Stimulated activated CD4-positive, alpha-beta T cell treated with anti-CD3 and anti-CD28 coated beads, Interleukin-1b, Interleukin-23, amount 100 ng/mL, for 48 hours (primary cell): Measurements from ENCODE around the gene PRELID1.
"Not testable (repeated sequence)": the region's sequence is repeated elsewhere in the genome, so short reads cannot be mapped to it uniquely, and the experiment has no call there.

Experiments used
- DNase-seq: peaks from one replicate; pipeline ENCODE4 v3.0.0-alpha.2; 2020

PRELID1 gene

DNA sequence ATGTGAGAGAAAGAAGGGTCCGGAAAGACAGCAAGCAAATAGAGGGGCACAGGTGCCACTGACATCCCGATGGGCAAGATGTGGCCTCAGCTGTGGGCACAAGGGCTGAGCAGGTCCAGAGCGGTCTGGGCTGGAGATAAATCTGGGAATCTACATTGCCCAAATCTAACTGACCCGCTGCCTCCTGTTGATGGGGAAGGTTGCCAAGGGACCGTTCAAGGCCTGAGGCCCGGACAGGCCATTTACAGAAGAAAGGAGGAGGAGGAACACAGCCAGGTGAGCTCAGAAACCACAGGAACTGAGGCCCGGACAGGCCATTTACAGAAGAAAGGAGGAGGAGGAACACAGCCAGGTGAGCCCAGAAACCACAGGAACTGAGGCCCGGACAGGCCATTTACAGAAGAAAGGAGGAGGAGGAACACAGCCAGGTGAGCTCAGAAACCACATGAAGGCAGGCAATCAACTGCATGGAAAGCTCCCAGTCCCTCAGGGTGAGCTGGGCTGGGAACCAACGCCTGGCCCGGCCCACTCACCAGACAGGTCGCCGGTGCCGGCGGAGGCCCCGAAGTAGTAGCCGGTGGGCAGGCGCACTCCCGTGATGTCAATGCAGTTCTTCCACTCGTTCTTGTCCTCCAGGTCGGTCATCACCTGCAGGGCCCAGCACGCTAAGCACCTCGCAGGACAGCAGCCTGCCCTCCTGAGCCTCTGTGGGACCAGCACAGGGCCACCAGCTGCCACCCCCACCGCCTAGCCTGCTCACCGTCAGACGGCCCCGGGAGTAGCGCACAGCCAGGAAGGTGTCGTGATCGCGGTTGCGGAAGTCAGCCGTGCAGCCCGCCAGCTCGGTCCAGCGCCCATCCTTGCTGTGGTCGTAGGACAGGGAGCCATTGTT lies 33.2 kb downstream of the PRELID1 start:
- DNase-seq, result no peak

DNA sequence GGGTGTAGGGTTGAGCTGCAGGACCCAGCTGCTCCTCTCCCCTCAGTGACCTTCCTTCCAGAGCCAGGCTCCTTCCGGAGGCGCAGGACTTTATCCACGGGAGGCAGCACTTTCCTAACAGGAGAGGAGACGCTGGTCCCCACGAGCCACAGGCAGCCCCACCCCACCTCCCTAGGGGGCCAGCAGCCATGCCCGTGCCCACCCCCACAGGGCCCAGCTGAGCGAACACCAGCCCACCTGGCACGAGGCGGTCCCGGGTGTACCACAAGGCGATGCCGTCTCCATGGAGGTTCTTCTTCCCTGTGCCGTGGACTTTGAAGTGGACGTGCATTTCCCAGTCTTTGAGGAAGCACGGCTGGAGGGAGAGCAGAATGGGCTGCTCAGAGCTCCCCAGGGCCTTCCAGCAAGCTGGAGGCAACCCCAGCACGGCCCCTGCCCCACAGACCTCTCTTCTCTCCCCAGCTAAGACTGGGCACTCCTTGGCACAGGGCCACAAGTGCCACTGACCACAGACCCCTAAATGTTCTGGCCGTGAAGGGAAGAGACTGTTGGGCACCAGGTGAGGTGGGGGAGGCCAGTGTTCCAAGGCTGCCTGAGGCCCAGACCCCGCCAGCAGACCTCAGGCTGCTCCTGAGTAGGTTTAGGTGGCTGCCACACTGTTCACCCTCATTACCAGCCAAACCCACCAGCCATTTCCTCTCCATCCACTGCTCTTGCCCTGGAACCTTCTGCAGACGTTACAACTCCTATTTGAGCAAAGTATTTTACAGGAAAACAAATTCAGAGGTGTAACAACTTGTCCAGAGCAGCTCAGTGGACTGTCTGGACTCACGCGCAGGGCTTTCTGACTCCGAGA lies 34.9 kb downstream of the PRELID1 start:
- DNase-seq, result no peak

DNA sequence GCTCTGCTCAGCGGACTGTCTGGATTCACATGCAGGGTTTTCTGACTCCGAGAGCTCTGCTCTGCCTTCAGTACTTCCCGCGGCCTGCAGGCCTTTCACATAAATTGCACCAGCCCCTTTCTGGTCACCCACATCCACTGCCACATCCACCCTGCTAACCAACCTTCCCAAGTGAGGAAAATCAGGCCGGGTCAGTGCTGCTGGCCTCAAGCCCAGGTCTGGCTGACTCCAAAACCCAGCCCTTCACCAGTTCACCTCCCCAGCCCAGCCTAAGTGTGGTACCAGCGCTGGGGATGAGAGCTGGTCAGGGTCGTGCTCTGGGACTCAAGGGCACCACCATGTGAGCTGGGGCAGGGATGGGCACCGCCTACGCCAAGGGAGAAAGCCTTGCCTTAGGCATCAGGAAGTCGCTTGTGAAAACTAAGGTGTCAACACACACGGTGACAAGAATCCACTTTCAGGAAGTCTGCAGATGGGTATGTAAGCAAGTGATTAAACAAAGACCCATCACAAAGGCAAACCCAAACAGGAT lies 35.6 kb downstream of the PRELID1 start:
- DNase-seq, result no peak

DNA sequence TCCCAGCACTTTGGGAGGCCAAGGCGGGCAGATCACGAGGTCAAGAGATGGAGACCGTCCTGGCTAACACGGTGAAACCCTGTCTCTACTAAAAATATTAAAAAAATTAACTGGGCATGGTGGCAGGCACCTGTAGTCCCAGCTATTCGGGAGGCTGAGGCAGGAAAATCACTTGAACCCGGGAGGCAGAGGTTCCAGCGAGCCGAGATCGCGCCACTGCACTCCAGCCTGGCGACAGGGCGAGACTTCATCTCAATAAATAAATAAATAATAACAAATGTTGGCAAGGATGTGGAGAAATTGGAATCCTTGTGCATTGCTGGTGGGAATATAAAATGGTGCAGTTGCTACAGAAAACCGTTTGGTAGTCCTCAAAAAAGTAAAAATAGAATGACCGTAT lies 39.4 kb downstream of the PRELID1 start:
- not testable (repeated sequence) for DNase-seq

DNA sequence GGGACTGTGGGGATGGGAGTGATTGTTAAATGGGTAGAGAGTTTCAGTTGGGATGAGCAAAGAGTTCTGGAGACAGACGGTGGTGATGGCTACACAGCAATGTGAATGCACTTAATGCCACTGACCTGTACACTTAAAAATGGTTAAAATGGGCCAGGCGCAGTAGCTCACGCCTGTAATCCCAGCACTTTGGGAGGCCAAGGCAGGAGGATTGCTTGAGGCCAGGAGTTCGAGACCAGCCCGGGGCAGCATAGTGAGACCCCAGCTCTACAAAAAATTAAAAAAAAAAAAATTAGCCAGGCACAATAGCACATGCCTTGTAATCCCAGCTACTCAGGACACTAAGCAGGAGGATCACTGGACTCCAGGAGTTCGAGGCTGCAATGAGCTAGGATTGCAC lies 40.2 kb downstream of the PRELID1 start:
- DNase-seq, result no peak

DNA sequence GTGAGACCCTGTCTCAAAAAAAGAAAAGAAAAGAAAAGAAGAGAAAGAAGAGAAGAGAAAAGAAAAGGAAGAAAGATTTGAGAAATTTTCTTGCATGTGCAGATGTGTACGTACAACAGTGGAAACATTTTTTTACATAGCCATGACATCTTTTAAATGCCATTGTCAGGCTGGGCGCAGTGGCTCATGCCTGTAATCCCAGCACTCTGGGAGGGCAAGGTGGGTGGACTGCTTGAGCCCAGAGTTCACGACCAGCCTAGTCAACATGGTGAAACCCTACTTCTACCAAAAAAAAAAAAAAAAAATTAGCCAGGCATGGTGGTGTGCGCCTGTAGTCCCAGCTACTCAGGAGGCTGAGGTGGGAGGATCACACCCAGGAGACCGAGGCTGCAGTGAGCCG lies 41.3 kb downstream of the PRELID1 start:
- no peak for DNase-seq

DNA sequence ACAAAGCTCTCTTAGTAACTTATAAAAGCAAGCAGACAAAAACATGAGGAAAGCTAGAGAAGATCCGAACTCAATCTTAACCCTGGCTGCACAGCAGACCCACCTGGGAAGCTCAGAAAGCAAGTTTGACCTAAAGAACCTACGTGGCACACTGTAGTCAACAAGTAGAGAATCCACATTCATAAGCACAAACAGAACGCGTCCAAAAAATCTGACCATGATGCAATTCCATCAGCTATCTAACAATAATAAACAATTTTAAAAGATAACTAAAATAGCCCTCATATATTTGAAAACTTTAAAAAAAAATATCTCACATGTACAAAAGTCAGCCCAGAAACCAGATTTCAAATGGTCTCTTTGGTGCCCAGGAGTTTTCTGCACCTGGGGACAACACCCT lies 43.2 kb downstream of the PRELID1 start:
- no peak for DNase-seq

DNA sequence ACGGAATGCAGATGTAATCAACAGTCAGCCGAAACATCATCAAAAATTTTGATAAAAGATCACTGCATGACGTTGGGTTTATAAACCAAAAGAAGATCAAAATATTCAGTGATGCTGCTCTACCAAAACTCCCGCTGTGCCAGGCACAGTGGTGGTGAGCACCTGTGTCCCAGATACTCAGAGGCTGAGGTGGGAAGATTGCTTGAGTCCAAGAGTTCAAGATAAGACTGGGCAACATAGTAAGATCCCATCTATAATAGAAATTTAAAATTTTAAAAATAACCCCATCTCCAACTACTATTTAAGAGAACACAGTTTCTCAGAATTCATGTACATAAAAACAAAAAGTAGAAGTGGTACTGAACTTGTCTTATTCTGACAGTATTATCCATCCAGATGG lies 44.1 kb downstream of the PRELID1 start:
- no peak for DNase-seq

DNA sequence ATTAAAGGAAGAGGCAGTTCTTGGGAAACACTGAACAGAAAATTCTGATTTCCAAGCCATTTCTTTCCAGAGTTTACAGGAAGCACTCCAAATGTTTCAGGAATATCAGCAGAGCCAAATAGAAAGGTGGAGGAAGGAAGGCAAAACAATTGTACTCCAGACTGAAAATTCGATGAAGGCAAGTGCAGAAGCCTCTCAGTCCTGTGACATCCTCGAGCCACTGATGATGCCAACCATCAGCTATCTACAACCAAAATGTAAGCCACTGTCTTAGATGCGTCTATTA lies 45.7 kb downstream of the PRELID1 start:
- no peak for DNase-seq

DNA sequence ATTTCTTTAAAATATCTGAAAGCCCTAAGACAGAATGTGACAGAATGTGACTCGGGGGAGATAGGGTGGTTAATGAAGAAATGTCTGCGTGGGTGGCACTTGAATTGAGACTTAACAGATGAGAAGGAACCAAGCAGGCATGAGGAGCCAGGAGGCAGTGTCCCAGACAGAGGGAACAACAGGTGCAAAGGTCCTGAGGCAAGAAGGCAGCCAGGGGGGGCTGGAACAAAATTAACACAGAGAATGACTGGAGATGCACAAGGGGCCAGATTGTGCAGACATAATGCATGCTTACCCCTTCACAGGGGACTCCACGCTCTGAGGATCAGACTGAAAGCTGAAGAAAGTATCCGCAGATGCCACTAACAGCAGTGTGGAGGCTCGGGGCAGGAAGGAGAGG lies 46.2 kb downstream of the PRELID1 start:
- no peak for DNase-seq

DNA sequence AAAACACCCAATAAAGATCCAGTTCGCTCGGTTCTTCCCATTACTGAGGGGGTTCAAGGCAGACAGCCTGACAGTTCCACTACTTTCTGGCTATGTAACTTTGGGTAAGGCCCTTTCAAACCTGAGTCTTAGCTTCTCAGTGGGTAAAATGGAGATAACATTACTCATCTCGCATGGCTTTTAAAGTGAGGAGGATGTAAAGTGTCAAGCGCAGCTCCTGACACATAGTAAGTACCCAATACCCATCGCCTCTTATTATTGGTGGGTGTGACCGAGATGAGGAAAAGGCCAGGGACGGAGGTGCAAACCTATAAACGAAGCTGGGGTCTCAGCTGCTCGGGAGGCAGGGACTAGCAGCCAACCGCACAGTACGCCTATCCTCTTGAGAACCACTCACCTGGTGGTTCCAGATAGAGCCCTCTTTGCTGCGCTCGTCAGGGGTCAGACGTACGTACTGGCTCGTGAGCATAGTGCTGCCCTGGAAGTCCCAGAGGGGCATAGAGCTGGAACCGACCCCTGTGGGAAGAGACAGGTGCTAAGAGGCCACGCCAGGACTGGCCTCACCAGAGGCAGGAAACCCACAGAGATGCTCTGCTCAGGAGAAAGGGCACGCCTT lies 47.3 kb downstream of the PRELID1 start:
- no peak for DNase-seq

DNA sequence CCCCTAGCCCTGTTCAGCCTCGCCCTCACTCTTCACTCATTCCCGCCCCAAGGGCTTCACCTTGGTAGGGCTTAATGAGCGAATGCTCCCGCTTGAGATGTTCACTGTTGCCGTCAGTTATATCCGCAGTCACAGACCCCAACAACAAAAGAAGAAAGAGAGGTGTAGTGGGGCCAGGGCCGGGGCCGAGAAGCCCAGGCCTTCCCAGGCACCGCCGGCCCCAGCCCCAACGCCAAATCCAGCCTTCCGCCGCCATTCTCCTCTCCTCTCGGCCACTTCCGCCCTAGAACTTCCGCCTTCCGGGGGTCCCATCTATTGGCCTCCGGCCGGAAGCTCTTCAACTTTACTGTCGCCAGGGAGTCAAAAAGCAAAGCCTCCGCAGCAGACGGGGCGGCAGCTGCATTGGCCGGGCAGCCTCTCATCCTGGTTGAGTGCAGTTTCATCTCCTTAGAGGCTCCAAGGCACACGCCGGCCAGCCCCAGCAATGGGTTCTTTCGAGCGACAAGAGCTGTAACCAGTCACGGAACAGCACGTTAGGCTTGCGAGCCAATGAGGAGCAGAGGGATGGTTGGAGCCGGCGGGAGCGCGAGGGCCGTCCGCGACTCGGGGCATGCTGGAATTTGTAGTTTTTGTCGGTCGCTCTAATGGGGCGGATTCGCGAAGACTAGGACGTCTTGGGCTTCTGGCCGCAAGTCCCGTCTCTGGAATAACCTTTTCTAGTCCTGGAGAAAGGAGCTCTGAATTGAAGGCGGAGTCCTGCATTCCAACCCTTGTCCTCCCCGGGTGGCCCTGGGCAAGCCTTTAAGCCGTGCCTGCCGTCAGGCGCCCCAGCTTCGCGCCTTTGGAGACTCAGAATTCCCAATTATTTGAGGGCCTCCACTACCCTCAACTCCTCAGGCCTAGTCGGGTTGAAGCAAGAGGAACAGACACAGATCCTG lies 48.1 kb downstream of the PRELID1 start, which contains the start of gene LMAN2:
LMAN2 (minus strand) TSS at position 277 of the 938 bp plus-strand sequence; CDS start at position 256, 21 bp downstream.
- peak; percentile 92 for DNase-seq

DNA sequence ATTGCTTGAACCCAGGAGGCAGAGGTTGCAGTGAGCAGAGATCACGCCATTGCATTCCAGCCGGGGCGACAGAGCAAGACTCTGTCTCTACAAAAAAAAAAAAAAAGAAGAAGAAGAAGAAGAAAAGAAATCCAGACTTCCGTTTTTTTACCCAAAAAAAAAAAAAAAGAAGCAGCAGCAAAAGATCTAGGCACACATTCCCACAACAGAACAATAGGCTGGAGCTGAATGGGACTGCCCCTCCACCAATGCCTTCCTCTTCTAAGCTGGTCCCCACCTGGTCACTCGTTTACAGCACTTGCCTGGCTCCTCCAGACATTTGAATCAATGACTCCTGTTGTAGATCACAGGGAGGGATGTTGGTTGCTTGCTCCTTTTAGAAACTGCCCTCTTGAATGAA lies 49.5 kb downstream of the PRELID1 start:
- DNase-seq, result no peak

DNA sequence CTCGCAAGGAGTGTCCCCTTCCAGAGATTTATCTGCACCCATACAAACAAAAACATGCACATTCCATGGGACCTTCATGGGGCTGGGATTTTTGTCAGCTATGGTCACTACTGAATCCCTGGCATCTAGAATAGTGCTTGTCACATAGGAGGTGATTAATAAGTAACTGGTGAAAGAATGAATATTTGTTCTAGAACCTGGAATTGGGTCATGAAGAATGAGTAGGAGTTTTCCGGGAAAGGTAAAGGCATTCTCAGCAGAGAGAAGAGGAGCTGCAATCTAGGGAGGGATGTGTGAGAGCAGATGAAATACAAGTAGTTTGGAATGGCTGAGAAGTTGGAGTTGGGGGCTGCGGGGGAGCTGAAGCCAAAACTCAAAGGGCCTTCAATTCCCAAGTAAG lies 50.7 kb downstream of the PRELID1 start:
- no peak for DNase-seq

DNA sequence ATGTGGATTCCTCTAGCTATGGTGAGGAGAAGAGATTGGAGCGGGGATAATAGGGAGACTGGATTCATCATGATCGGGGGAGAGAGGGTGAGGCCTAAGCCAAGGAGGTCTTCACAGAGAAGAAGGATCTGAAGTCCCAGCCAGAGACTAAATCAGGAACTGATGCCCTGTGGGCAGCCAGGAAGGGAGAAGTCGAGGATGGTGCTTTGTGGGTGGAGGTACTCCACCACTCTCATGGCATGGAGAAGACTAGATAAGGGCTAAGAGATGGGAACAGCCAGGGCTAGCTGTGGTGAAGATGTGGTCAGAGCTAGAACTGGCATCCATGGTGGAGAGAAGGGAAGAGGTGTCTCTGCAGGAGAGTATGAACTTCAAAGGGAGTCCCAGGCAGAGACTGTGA lies 51.1 kb downstream of the PRELID1 start:
- no peak for DNase-seq

DNA sequence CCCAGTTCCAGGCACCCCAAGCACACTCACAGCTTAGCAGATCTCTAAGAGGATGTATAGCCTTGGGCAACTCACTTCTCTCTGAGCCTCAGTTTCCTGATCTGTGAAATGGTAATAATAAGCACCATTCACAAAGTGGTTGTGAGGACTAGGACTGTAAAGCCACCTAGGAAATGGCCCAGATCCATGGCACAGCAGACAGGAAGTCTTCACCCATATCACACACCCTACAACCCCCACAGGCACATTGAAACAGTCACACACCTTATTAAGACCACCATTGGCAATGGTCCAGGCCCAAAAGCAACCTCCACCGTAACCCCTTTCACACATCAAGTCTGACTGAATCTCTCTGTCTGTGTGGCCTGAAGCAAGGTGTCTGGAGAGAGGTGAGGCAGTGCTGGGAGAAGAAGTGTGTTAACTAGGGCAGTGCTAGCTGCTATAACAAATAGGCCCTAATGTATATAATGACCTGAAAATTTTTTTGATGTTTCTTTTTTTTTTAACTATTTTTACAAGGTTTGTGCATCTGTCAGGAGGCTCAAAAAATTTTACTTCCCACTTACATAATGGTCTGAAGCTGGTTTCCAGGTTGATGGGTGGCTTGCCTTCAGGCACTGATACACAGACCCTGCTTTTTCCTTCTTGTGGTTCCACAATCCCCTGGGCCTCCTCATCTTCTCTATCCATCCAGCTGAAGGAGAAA lies 51.7 kb downstream of the PRELID1 start:
- no peak for DNase-seq

DNA sequence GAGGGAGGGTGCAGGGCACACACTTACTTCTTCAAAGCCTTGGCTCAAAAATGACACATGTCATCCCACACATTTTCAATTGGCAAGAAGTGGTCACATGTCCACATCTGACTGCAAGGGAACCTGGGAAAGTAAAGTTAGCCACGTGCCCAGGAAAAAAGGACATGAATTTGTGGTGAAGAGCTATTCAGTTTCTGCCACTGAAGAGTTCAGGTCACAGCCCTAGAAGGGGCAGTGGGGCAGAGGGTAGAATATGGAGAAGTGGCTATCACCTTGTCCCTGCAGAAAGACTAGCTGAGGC lies 52.2 kb downstream of the PRELID1 start:
- no peak for DNase-seq
